Raji (cell line): ENCODE measurements around the gene WFDC5.

Source experiments
- POLR2A ChIP-seq: IDR thresholded peaks from 2 replicates; pipeline ENCODE4 v1.6.1; 2011; ENCODE audit warnings: low read depth, low read length, control low read depth; ENCODE audit not compliant: insufficient read depth

The WFDC5 gene, protein sequence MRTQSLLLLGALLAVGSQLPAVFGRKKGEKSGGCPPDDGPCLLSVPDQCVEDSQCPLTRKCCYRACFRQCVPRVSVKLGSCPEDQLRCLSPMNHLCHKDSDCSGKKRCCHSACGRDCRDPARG

GRCh38 chr20:45114465-45115385 lies at the start of gene WFDC5:
Gene WFDC5 (minus strand): TSS chr20:45115174. CDS start chr20:45115083, 91 bp downstream.
- TF ChIP-seq POLR2A: no peak

GRCh38 chr20:45163083-45163803 lies 48.3 kb upstream of the WFDC5 start:
- TF ChIP-seq POLR2A: no peak

GRCh38 chr20:45157962-45158361 lies 43.0 kb upstream of the WFDC5 start:
- TF ChIP-seq POLR2A: no peak

GRCh38 chr20:45156713-45157112 lies 41.7 kb upstream of the WFDC5 start:
- no peak for TF ChIP-seq POLR2A

- TF ChIP-seq POLR2A: no peak
Observed at GRCh38 chr20:45154183-45154582, 39.2 kb upstream of the WFDC5 start.

DNA sequence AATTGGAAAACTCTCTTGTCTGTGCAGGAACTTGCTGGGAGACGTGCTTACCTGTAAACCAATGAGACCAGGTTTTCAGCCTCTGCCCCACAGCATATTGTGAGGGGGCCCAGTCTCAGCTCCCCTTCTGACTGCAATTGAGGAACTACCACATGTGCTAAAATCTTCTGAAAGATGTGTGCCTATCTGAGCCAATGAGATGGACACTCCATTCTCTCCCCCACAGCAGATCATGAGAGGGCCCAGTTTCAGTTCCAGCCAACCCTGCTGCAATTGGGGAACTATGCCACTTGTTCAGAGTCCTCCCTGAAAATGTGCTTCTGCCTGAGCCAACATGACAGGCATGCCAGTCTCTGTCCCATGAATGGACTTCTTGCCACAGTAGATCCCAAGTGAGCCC lies 38.8 kb upstream of the WFDC5 start:
- no peak for TF ChIP-seq POLR2A

GRCh38 chr20:45153147-45153546 lies 38.2 kb upstream of the WFDC5 start:
- TF ChIP-seq POLR2A: no peak

- TF ChIP-seq POLR2A: no peak
Observed at GRCh38 chr20:45152405-45152804, 37.4 kb upstream of the WFDC5 start.

DNA sequence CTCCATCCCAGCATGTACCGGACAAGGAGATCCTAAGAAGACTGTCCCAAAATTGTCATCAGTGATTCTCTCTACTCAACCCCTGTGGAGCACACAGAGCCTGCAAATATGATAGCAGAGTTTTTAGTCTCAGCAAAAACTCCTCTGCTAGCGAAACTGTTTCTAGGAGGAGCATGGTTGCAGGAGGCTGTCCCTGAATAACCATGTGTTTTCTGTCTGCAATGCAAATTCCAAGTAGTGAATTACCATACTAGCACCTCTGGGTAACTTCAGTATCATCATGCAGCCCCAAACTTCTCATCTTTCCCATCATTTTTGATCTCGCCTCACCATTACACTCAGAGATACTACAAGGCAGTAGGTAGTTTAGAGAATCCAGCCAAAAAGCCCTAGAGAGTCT lies 34.1 kb upstream of the WFDC5 start:
- no peak for TF ChIP-seq POLR2A

- TF ChIP-seq POLR2A: no peak
Observed at GRCh38 chr20:45140836-45141235, 25.9 kb upstream of the WFDC5 start.

DNA sequence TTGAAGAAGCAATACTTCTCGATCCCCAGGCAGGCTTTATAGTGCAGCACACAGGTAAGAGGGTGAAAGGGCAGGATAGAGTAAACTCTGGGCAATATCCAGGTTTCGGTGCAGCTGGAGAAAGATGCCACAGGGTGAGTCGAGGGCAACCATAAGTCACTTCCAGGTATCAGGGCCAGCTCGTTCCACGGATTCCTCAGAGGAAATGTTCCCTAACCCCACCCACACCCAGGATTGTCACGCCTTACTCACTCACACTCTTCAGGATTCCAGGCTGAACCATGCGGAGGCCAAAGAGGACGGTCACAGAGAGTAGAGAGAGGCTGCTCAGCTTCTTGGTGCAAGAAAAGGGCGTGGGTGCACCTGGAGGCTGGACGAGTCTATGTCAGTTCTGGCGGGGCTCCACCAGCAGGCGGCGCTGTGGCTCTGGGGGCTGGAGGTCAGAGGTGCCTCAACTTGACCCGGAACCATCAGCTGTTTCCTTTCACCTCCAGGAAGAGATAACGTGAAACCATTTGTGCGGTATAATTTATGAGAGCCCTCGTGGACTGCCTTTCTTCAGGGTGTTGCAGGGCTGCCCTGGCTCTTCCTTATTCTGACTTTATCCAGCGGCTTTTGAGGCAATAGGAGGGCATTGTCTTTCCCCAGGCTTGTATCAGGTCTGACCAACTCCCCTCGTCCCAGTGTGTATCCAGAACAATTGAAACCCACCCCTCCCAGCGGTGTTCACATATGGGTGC lies 23.8 kb upstream of the WFDC5 start:
- TF ChIP-seq POLR2A: no peak

DNA sequence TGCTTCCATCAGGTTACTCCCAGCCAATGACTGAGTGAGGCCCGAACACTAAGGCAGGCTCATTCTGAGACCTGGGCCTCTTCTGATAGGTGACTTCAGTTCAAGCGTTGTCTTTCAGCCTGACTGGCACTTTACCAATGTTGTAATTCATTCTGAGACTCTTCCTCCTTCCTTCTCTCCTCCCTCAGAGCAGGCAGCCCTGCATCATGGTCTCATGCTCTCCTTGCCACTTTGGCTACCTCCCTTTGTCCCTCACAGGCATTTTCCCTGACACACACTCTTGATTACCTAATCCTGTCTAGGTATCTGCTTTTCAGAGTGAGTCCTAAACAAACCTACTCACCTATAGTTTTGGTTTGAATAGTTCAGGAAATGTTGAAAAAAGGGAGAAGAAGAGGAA lies 21.9 kb upstream of the WFDC5 start:
- no peak for TF ChIP-seq POLR2A

GRCh38 chr20:45128099-45128498 lies 13.1 kb upstream of the WFDC5 start:
- no peak for TF ChIP-seq POLR2A

DNA sequence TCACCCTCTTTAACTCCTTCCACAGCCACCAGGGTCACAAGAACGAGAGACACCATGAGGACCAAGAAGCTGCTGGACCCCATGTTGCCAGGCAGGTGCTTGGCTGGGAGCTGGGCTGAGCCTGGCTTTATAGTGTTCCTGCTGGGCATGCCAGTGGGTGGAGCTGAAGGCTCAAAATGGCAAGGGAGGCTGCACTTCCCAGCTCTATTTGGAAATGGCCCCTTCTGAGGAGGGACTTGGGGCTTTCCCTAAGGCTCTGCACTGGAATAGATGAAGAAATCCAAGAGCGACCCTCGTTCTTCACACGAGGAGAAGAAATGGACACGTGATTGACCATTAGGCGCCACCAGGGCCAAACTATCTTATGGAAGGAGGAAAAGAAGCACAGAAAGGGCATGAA lies 9.4 kb upstream of the WFDC5 start, which contains the start of gene WFDC12:
WFDC12 (minus strand) TSS at position 101 of the 400 bp plus-strand sequence; CDS start at position 83, 18 bp downstream.
- TF ChIP-seq POLR2A: no peak

DNA sequence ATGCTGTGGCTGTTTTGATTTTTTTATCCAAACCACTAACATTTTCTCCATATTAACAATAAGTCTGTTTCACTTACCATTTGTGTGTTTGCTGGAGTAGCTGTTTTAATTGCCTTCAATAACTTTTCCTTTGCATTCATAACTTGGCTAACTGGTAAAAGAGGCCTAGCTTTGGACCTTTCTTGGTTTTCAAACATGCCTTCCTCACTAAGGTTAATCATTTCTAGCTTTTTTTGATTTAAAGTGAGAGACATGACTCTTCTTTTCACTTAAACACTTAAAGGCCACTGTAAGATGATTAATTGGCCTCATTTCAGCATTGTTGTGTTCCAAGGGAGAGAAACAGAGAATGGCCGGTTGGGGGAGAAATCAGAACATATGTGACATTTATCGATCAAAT lies 6.4 kb upstream of the WFDC5 start:
- TF ChIP-seq POLR2A: no peak

GRCh38 chr20:45119556-45120266 lies 4.7 kb upstream of the WFDC5 start:
- no peak for TF ChIP-seq POLR2A
